T-cell (primary cell): ENCODE measurements around the gene RAPGEF1. TPM values are rescaled to one million over a fixed set of nuclear protein-coding genes. Genes with fewer than 3 reads are reported as not detected.

Experiments used
- ATAC-seq, 4 experiments: fragments of 200-7000 bp in 3 of 4; fragments of 150-1000 bp in 1 of 4; cut with Tn5 transposase; replicated peaks in 1 of 4; 1 replicate in 3 of 4; 2 replicates in 1 of 4; pipeline ENCODE4 v1.10.0; 2021; ENCODE audit warnings: moderate library complexity in 3 of 4, mild to moderate bottlenecking in 2 of 4, moderate number of reproducible peaks in 1 of 4
- CTCF ChIA-PET, 2 donors: fragments of 300-600 bp; sonication (Branson Sonifier 250); formaldehyde crosslinking; loops; one replicate each; lab custom pipeline; 2022; ENCODE audit warnings: antibody characterized with exemption in 2 of 2; lab: Charles Lee
- POLR2A ChIA-PET, 2 donors: fragments of 300-600 bp; sonication (Branson Sonifier 250); formaldehyde crosslinking; loops; one replicate each; lab custom pipeline; 2022; ENCODE audit warnings: antibody characterized with exemption in 2 of 2; lab: Charles Lee
- DNase-seq, 35 experiments: peaks; one replicate each; pipeline versions ENCODE4 v3.0.0 to v3.0.0-alpha.2; 2013 to 2023
- H3K27ac ChIP-seq: one replicate; pipeline ENCODE4 v1.5.1; 2013; ENCODE audit warnings: low read length
- H3K27me3 ChIP-seq, 2 experiments: replicated peaks in 1 of 2; 1 replicate in 1 of 2; 2 replicates in 1 of 2; pipeline versions ENCODE4 v1.6.1 to v1.7.0; 2013; ENCODE audit warnings: low read length in 1 of 2, mixed read lengths in 1 of 2; ENCODE audit not compliant: control insufficient read depth in 2 of 2, insufficient read depth in 2 of 2; ENCODE audit errors: extremely low read depth in 1 of 2
- H3K36me3 ChIP-seq, 2 donors: 1 replicate in 1 of 2; 2 replicates in 1 of 2; pipeline versions ENCODE4 v1.6.1 to v1.7.0; 2013; ENCODE audit warnings: low read length in 1 of 2; ENCODE audit not compliant: control insufficient read depth in 2 of 2, insufficient read depth in 1 of 2; ENCODE audit errors: extremely low read depth in 1 of 2
- H3K4me1 ChIP-seq, 2 experiments: 1 replicate in 1 of 2; 2 replicates in 1 of 2; pipeline versions ENCODE4 v1.6.1 to v1.7.0; 2013; ENCODE audit warnings: low read length in 2 of 2, mixed read lengths in 1 of 2; ENCODE audit not compliant: insufficient read depth in 2 of 2, control insufficient read depth in 1 of 2; ENCODE audit errors: extremely low read depth in 1 of 2
- H3K4me3 ChIP-seq, 2 donors: 1 replicate in 1 of 2; 2 replicates in 1 of 2; pipeline versions ENCODE4 v1.5.1 to v1.7.0; 2013; ENCODE audit warnings: mild to moderate bottlenecking in 2 of 2, low read length in 1 of 2, moderate library complexity in 1 of 2; ENCODE audit not compliant: control insufficient read depth in 1 of 2; ENCODE audit errors: extremely low read depth in 1 of 2
- H3K9me3 ChIP-seq: 2 replicates; pipeline ENCODE4 v1.7.0; 2013
- H3K27ac Mint-ChIP-seq, 2 donors: one replicate each; pipeline ENCODE4 v1.8.0; 2020 to 2021; ENCODE audit warnings: mild to moderate bottlenecking in 2 of 2, mixed read lengths in 2 of 2
- H3K27me3 Mint-ChIP-seq, 2 donors: one replicate each; pipeline ENCODE4 v1.8.0; 2021 to 2022; ENCODE audit warnings: mixed read lengths in 2 of 2
- H3K36me3 Mint-ChIP-seq: one replicate; pipeline ENCODE4 v1.8.0; 2021; ENCODE audit warnings: mixed read lengths
- H3K4me1 Mint-ChIP-seq, 3 donors: one replicate each; pipeline ENCODE4 v1.8.0; 2020 to 2022; ENCODE audit warnings: mixed read lengths in 3 of 3, mild to moderate bottlenecking in 1 of 3
- H3K4me3 Mint-ChIP-seq, 3 donors: one replicate each; pipeline ENCODE4 v1.8.0; 2020 to 2022; ENCODE audit warnings: mild to moderate bottlenecking in 3 of 3, mixed read lengths in 3 of 3, moderate library complexity in 3 of 3
- H3K9me3 Mint-ChIP-seq, 3 donors: one replicate each; pipeline ENCODE4 v1.8.0; 2020 to 2022; ENCODE audit warnings: mixed read lengths in 3 of 3
- WGBS: methylation state at CpG from one replicate; pipeline ENCODE4 v1.1.5; 2013; ENCODE audit warnings: missing lambda C conversion rate; ENCODE audit not compliant: insufficient coverage; 5-methylcytosine and 5-hydroxymethylcytosine counted together
- total RNA-seq, 35 experiments: library from RNA in 6 of 35; stranded (reverse) in 6 of 35; fragments of 120-200 nt in 1 of 35; gene quantifications; one replicate each; pipeline versions ENCODE4 v1.2.1 to v1.2.4 and lab custom pipeline; 2013 to 2026

The RAPGEF1 gene
- total RNA-seq, 5 donors from 2014 or later (not counting 1 experiment from before 2014, with no cell fraction given): 97.9 to 167 (median 139) TPM

DNA sequence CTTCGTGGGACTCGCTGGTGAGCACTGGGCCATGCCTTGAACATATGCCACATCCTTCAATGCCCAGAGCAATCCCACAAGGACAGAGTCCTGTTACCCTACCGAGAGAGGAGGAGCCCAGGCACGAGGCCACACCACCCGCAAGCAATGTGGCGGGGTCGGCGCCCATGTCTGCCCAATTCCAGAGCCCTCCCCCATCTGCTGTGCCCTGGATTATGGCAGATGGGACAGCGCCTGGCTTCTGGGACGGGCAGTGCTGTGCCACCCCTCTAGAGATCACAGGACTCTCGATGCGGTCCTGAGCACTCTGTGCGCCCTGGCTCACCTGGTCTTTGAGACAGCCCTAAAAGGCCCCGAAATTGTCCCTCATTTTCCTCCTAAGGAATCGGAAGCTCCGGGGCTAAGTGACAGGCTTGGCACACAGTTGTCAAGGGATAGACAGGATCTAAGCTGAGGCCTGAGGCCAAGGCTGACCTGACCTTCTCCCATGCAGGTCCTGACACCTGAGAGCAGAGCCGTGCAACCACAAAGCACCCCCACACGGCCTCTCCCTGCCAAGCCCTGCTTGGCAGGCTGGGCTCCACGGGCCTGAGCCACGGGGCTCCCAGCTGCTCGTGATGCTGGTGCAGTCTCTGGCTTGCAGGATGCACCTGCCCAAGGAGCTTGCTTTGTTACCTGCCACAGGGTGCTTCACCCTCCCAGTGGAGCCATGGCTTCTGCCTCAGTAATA is 145.8 kb downstream of the RAPGEF1 start:
- 86% methylated on average over 14 of the region's 21 CpGs for WGBS
- peaks cover 16 to 25% (median 24%) of the 10 kb centered on the region in 3 donors for H3K4me1 Mint-ChIP-seq
- H3K27ac Mint-ChIP-seq: peak overlapping the region in 1 of 2 donors; percentile 73
- Histone ChIP-seq H3K36me3 (peaks cover 26 to 73% of the 10 kb centered on the region in 2 donors), H3K4me1 (peaks cover 8 to 25% of the 10 kb centered on the region in 2 experiments), H3K27ac (no peak overlapping the region), H3K4me3 (no peak overlapping the region), H3K9me3 (no peaks in the 10 kb centered on the region), H3K27me3 (no peaks in the 10 kb centered on the region)
- peaks cover 25% of the 10 kb centered on the region for H3K36me3 Mint-ChIP-seq
- H3K4me3 Mint-ChIP-seq: no peak overlapping the region
- no peaks in the 10 kb centered on the region for H3K27me3 Mint-ChIP-seq
- CTCF ChIA-PET: no interaction called here
- POLR2A ChIA-PET: interaction anchor here in 1 of 2 donors (0.9 kb wide), 1 partner anchor 15 kb away, joined by 3 read pairs; no protein-coding TSS in a partner anchor
- DNase-seq (no peak), ATAC-seq (no peak)
- H3K9me3 Mint-ChIP-seq: no peaks in the 10 kb centered on the region

DNA sequence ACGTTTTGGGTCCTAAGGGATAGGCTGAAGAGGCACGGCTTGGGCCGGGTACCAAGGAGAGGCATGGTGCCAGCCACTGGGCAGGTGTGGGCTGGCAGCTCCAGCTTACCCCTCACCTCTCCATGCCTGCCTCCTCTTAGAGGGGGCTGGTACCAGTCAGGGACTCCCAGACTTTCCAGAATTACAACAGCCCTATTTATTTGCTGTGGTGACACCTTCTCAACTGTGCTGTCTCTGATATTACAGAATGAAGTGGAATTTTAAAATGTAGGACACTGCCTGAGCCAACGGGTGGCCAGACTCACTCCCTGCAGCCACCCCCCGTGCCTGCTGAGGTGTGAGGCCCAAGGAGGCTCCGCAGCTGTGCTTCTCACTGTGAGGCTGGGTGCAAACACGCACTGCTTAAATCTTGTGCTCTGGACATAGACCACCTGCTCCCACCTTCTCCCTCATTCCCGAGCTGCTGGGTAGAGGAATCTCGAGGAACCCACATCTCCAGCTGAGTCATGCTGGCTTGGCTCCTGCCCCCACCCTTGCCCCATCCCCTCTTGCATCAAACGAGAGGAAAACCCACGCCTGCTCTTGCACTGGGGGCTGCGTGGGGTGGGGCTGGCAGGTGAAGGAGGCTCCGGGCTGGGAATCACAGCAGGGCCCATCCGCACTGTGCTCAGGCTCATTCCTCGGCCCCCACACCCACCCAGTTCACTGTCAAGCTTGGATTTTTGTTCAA is 146.6 kb downstream of the RAPGEF1 start:
- Histone ChIP-seq H3K4me3 (no peak overlapping the region), H3K4me1 (peaks cover 8 to 25% of the 10 kb centered on the region in 2 experiments), H3K27me3 (no peaks in the 10 kb centered on the region), H3K9me3 (no peaks in the 10 kb centered on the region), H3K36me3 (peaks cover 30 to 75% of the 10 kb centered on the region in 2 donors), H3K27ac (no peak overlapping the region)
- peaks cover 16 to 27% (median 24%) of the 10 kb centered on the region in 3 donors for H3K4me1 Mint-ChIP-seq
- H3K27ac Mint-ChIP-seq: no peak overlapping the region
- H3K27me3 Mint-ChIP-seq: no peaks in the 10 kb centered on the region
- ChIA-PET CTCF (interaction anchor here in 1 of 2 donors (0.5 kb wide), 1 partner anchor 149 kb away, joined by 10 read pairs; no protein-coding TSS in a partner anchor), POLR2A (no interaction called here)
- no peak overlapping the region for H3K4me3 Mint-ChIP-seq
- WGBS: 98% methylated on average over 6 of the region's 15 CpGs
- ATAC-seq (no peak), DNase-seq (no peak)
- H3K36me3 Mint-ChIP-seq: peaks cover 29% of the 10 kb centered on the region
- no peaks in the 10 kb centered on the region for H3K9me3 Mint-ChIP-seq

- WGBS: 100% methylated on average over 1 of the region's 6 CpGs
- H3K9me3 ChIP-seq: no peaks in the 10 kb centered on the region
- H3K36me3 ChIP-seq: peaks cover 33 to 68% of the 10 kb centered on the region in 2 donors
- peaks cover 25 to 39% (median 29%) of the 10 kb centered on the region in 3 donors for H3K4me1 Mint-ChIP-seq
- no peak for DNase-seq
- H3K27me3 Mint-ChIP-seq: no peaks in the 10 kb centered on the region
- no peak overlapping the region for H3K4me3 ChIP-seq
- peak overlapping the region; percentile 7 for H3K27ac ChIP-seq
- CTCF ChIA-PET: interaction anchor here (0.6 to 2.5 kb wide), 8 partner anchors 31 to 165 kb away, joined by 3 to 9 read pairs (median 3); no protein-coding TSS in a partner anchor
- H3K4me1 ChIP-seq: peaks cover 8 to 25% of the 10 kb centered on the region in 2 experiments
- no peak for ATAC-seq
- no peaks in the 10 kb centered on the region for H3K27me3 ChIP-seq
- peaks cover 32% of the 10 kb centered on the region for H3K36me3 Mint-ChIP-seq
- H3K9me3 Mint-ChIP-seq: no peaks in the 10 kb centered on the region
- peak overlapping the region; percentile 29 to 91 for H3K27ac Mint-ChIP-seq
- POLR2A ChIA-PET: no interaction called here
- no peak overlapping the region for H3K4me3 Mint-ChIP-seq
Observed at GRCh38 chr9:131591845-131592208, 148.0 kb downstream of the RAPGEF1 start.

DNA sequence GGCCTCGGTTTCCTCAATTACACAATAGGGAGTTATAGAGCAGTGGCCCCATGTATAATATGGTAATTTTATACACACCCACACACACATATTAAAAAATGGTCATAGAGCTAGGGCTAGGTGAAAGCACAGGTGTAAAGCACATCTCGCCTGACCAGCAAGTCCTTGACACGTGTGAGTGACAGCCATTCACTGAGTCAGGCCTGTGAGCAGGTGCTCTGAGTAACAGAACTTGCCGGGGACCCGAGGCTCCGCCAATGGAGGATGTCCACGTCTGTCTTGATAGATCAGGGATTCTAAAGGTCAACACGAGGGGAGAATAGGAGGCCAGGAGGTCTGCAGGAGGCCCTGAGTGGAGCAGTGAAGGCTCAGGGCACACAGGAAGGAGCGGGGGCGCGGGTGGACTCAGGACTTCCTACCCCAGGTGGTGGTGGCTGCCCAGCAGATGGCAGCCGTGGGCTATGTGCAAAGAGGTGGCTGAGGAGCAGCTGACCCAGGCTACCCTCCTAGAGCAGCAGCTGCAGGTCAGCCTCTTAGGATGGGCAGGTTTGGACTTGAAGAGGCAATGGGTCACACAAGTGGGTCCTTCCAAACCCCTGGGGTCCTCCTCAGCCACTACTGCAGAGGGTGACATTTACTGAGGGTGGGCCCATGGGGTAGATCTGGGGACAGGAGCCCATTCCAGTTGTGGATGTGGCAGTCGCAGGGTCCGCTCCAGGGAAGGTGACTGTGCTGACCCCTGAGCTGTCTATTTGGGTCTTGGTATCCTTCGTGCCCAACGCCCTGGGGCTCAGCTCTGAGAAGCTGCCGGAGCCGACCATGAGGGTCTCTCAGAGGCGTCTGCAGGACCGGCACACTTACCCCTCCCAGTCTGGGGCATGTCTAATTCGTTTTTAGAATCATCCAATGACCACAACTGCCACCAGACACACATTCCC is 148.7 kb downstream of the RAPGEF1 start:
- peak overlapping the region in 2 of 3 donors; percentile 0 to 14 for H3K4me3 Mint-ChIP-seq
- H3K36me3 ChIP-seq: peaks cover 28 to 62% of the 10 kb centered on the region in 2 donors

DNA sequence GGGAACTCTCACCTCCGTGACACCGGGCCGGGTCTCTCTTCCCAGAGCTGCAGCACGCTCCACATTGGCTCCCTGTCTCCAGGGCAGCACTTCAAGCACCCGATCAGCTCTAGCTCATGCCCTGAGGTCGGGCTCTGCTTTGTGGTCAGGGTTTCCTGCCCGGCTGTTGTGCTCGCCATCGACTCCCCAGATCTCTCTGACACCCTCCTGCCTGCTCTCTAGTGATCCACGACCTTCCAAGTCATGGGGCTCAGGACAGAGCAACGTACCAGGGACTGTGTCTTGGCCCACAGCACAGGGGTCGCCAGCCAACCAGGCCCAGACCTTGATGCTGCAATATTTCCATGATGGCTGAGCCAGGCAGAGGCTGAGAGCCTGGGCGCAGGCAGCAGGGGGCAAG is 149.4 kb downstream of the RAPGEF1 start:
- Mint-ChIP-seq H3K36me3 (peaks cover 23% of the 10 kb centered on the region), H3K27ac (peak overlapping the region; percentile 85 to 91), H3K4me3 (peak overlapping the region in 1 of 3 donors; percentile 0), H3K4me1 (peaks cover 35 to 52% (median 38%) of the 10 kb centered on the region in 3 donors), H3K27me3 (no peaks in the 10 kb centered on the region), H3K9me3 (no peaks in the 10 kb centered on the region)
- H3K9me3 ChIP-seq: no peaks in the 10 kb centered on the region
- ChIA-PET CTCF (interaction anchor here in 1 of 2 donors (1.1 to 2.5 kb wide), 3 partner anchors 32 to 166 kb away, joined by 3 to 9 read pairs (median 3); no protein-coding TSS in a partner anchor), POLR2A (no interaction called here)
- peaks cover 8 to 34% of the 10 kb centered on the region in 2 experiments for H3K4me1 ChIP-seq
- H3K27me3 ChIP-seq: no peaks in the 10 kb centered on the region
- no peak overlapping the region for H3K4me3 ChIP-seq
- WGBS: 29% methylated on average over 13 of the region's 13 CpGs
- DNase-seq (peak in 2 of 35 experiments; percentile 26 to 36), ATAC-seq (peak in 1 of 4 experiments; percentile 20)
- peaks cover 24 to 55% of the 10 kb centered on the region in 2 donors for H3K36me3 ChIP-seq
- H3K27ac ChIP-seq: peak overlapping the region; percentile 47

More for the DNA sequence above, 148.7 kb downstream of the RAPGEF1 start:
- H3K27ac Mint-ChIP-seq: peak overlapping the region; percentile 85 to 91
- POLR2A ChIA-PET: no interaction called here
- Histone ChIP-seq H3K27ac (peak overlapping the region; percentile 47), H3K9me3 (no peaks in the 10 kb centered on the region), H3K4me3 (no peak overlapping the region), H3K4me1 (peaks cover 8 to 26% of the 10 kb centered on the region in 2 experiments), H3K27me3 (no peaks in the 10 kb centered on the region)
- peak; percentile 82 to 95 (median 90) for ATAC-seq
- peaks cover 29% of the 10 kb centered on the region for H3K36me3 Mint-ChIP-seq
- peak; percentile 48 to 86 (median 71) for DNase-seq
- no peaks in the 10 kb centered on the region for H3K9me3 Mint-ChIP-seq
- CTCF ChIA-PET: interaction anchor here (0.6 to 2.5 kb wide), 8 partner anchors 32 to 166 kb away, joined by 3 to 9 read pairs (median 3); no protein-coding TSS in a partner anchor
- H3K4me1 Mint-ChIP-seq: peaks cover 28 to 45% (median 30%) of the 10 kb centered on the region in 3 donors
- H3K27me3 Mint-ChIP-seq: no peaks in the 10 kb centered on the region
- WGBS: 58% methylated on average over 19 of the region's 21 CpGs
